ENCODE results near the gene SYN1.
"Not testable (repeated sequence)": the region's sequence is repeated elsewhere in the genome, so short reads cannot be mapped to it uniquely, and the experiment has no call there.

Gene SYN1

DNA sequence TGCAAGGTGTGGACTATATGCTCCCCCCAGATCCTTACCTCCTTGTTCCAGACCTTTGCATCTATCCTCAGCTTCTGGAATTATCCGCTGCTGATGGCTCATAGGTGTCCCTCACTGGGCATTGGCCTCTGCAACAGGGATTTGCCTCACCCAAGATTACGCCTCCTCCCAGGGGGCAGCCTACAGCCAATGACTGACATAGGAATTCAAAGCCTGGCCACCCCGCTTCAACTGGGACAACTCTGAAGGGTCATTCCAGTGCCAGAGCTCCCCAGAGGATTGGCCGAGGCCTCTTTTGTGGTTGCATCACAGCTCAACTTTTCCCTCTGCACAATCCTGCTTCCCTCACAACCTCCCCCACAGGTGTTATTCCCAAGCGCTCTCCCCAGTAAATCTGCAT, 5.0 kb downstream of the SYN1 start:
- peaks cover 29% of the 10 kb centered on the region for H3K9me3 ChIP-seq (ENCODE audit: control insufficient read depth, insufficient read depth, low read length)
- no peaks in the 10 kb centered on the region for H3K4me1 ChIP-seq (ENCODE audit: control insufficient read depth, insufficient read depth, low read length)
- no peak overlapping the region for H3K27ac ChIP-seq (ENCODE audit: low read depth, low read length)
- H3K27me3 ChIP-seq (ENCODE audit: control insufficient read depth, insufficient read depth, low read length), result no peaks in the 10 kb centered on the region
- H3K36me3 ChIP-seq (ENCODE audit: control insufficient read depth, insufficient read depth, low read length), result no peaks in the 10 kb centered on the region
- H3K4me3 ChIP-seq (ENCODE audit: low read depth, low read length), result no peak overlapping the region
- H3K9ac ChIP-seq (ENCODE audit: low read depth, low read length), result no peak overlapping the region

DNA sequence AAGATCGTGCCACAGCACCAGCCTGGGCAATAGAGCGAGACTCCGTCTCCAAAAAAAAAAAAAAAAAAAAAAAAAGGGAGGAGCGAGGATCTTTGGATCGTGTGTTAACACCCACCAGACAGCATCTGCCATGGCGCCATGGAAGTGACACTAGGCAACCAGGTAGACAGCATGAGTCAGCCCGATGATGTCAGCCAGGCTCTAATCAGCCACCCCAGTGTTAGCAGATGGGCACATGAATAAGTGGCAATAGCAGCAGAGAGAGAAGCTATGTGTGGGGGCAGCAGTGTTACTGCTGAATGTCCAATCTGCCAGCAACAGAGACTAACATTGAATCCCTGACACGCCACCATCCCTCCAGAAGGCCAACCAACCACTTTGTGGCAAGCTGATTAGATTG, 6.6 kb downstream of the SYN1 start:
- Histone ChIP-seq H3K27me3 (ENCODE audit: control insufficient read depth, insufficient read depth, low read length) (no peaks in the 10 kb centered on the region), H3K4me3 (ENCODE audit: low read depth, low read length) (no peak overlapping the region), H3K9me3 (ENCODE audit: control insufficient read depth, insufficient read depth, low read length) (peaks cover 32% of the 10 kb centered on the region), H3K9ac (ENCODE audit: low read depth, low read length) (no peak overlapping the region), H3K36me3 (ENCODE audit: control insufficient read depth, insufficient read depth, low read length) (no peaks in the 10 kb centered on the region), H3K27ac (ENCODE audit: low read depth, low read length) (no peak overlapping the region), H3K4me1 (ENCODE audit: control insufficient read depth, insufficient read depth, low read length) (no peaks in the 10 kb centered on the region)

DNA sequence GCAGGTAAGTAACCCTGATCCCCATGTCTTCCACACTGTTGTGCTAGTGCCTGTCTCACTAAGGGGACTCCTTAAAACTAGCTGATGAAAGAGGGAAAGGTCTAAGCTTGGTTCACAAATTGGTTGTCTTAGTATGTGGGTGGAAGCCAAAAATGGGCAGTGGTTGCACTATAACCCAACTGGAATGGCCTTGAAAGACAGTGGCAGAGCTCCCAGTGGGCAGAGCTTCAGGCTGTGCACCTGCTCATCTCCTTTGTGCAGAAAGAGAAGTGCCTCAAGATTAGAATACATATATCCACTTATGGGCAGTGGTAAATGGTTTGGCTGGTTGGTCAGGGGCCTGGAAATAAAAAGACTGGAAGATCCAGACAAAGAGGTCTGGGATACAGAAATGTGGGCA, 7.2 kb downstream of the SYN1 start:
- no peaks in the 10 kb centered on the region for H3K36me3 ChIP-seq (ENCODE audit: control insufficient read depth, insufficient read depth, low read length)
- H3K4me1 ChIP-seq (ENCODE audit: control insufficient read depth, insufficient read depth, low read length), result no peaks in the 10 kb centered on the region
- H3K27me3 ChIP-seq (ENCODE audit: control insufficient read depth, insufficient read depth, low read length), result no peaks in the 10 kb centered on the region
- no peak overlapping the region for H3K9ac ChIP-seq (ENCODE audit: low read depth, low read length)
- no peak overlapping the region for H3K4me3 ChIP-seq (ENCODE audit: low read depth, low read length)
- peaks cover 30% of the 10 kb centered on the region for H3K9me3 ChIP-seq (ENCODE audit: control insufficient read depth, insufficient read depth, low read length)
- H3K27ac ChIP-seq (ENCODE audit: low read depth, low read length), result no peak overlapping the region

DNA sequence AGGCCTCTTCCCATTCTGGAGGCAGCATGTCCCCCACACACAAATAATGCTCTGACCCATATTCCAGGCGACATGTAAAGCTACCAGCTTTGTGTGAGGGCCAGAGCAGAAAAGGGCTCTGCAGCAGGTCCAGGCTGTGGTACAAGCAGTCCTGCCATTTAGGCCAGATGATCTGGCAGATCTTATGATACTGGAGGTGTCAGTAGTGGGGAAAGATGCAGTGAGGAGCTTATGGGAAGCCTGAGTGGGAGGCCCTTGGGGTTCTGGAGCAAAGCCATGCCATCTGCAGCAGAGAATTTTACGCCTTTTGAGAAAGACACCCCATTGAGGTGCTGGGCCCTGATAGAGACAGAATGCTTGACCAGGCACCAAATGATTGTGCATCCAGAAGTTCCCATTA, 7.7 kb downstream of the SYN1 start:
- Histone ChIP-seq H3K27me3 (ENCODE audit: control insufficient read depth, insufficient read depth, low read length) (no peaks in the 10 kb centered on the region), H3K9ac (ENCODE audit: low read depth, low read length) (no peak overlapping the region), H3K9me3 (ENCODE audit: control insufficient read depth, insufficient read depth, low read length) (peaks cover 31% of the 10 kb centered on the region), H3K4me1 (ENCODE audit: control insufficient read depth, insufficient read depth, low read length) (no peaks in the 10 kb centered on the region), H3K27ac (ENCODE audit: low read depth, low read length) (no peak overlapping the region), H3K36me3 (ENCODE audit: control insufficient read depth, insufficient read depth, low read length) (no peaks in the 10 kb centered on the region), H3K4me3 (ENCODE audit: low read depth, low read length) (no peak overlapping the region)

DNA sequence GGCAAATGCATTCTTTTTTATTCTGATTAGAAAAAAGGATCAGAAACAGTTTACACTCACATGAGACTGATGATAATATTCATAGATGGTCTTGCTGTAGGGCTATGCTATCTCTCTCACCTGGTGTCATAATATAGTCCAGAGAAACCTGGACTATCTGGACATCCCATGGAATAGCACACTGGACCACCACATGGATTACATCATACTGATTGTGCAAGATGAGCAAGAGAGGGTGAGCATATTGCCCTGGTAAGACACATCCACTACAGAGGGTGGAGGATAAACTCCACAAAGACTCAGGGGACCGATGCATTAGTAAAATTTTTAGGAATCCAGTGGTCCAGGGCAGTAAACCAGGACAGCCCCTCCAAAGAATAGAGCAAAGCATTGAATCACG, 8.2 kb downstream of the SYN1 start:
- H3K4me3 ChIP-seq (ENCODE audit: low read depth, low read length), result no peak overlapping the region
- peaks cover 33% of the 10 kb centered on the region for H3K9me3 ChIP-seq (ENCODE audit: control insufficient read depth, insufficient read depth, low read length)
- no peaks in the 10 kb centered on the region for H3K4me1 ChIP-seq (ENCODE audit: control insufficient read depth, insufficient read depth, low read length)
- H3K27ac ChIP-seq (ENCODE audit: low read depth, low read length), result no peak overlapping the region
- H3K27me3 ChIP-seq (ENCODE audit: control insufficient read depth, insufficient read depth, low read length), result no peaks in the 10 kb centered on the region
- no peak overlapping the region for H3K9ac ChIP-seq (ENCODE audit: low read depth, low read length)
- no peaks in the 10 kb centered on the region for H3K36me3 ChIP-seq (ENCODE audit: control insufficient read depth, insufficient read depth, low read length)

DNA sequence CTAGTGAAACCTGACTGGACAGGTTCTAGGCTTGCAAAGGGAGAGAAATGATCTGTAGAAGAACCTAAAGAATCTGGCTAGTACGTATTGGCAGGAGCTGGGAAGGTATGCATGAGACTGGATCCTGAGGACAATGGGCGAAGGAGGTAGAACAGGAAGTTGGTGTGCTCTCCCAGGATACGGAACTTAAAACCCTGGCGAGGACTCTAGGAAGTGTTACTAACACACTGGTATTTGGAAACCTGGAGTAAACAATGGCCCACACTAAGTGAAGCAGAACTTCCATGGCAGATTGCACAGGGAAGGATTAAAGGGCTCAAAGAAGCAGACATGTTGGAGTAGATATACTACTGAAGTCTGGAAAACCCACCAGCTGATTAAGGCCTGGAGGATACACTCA, 9.1 kb downstream of the SYN1 start:
- Histone ChIP-seq H3K27me3 (ENCODE audit: control insufficient read depth, insufficient read depth, low read length) (no peaks in the 10 kb centered on the region), H3K9me3 (ENCODE audit: control insufficient read depth, insufficient read depth, low read length) (peaks cover 35% of the 10 kb centered on the region), H3K9ac (ENCODE audit: low read depth, low read length) (no peak overlapping the region), H3K4me3 (ENCODE audit: low read depth, low read length) (no peak overlapping the region), H3K27ac (ENCODE audit: low read depth, low read length) (no peak overlapping the region), H3K4me1 (ENCODE audit: control insufficient read depth, insufficient read depth, low read length) (no peaks in the 10 kb centered on the region), H3K36me3 (ENCODE audit: control insufficient read depth, insufficient read depth, low read length) (no peaks in the 10 kb centered on the region)

DNA sequence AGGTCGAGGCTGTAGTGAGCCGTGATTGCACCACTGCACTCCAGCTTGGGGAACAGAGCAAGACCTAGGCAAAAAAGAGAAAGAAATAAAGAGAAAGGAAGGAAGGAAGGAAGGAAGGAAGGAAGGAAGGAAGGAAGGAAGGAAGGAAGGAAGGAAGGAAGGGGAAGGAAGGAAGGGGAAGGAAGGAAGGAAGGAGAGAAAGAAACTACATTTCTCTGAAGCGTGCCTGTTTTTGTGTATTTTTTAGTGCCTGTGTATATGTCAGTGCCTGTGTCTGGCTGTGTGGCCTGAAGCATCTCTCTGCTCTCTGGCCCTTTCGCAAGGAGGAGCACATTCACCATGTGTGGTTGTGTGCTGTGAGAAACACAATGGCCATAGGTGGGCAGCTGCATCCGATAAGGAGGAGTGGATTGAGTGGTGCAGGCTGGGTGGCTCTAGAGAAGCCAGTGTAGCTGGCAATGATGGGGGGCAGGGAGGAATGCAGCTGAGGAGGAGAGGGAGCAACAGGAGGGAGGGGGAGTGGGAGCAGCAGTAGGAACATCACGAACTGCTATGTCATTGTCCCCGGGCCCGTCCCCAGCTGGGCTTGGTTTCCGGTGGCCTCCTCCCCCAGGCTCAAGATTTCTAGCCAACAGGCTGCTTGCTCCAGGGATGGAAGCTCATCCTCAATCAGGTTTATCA, 11.4 kb downstream of the SYN1 start:
- peak overlapping the region; percentile 60 for H3K27ac ChIP-seq (ENCODE audit: low read depth, low read length)
- no peak overlapping the region for H3K4me3 ChIP-seq (ENCODE audit: low read depth, low read length)
- H3K9me3 ChIP-seq (ENCODE audit: control insufficient read depth, insufficient read depth, low read length), result peaks cover 29% of the 10 kb centered on the region
- H3K4me1 ChIP-seq (ENCODE audit: control insufficient read depth, insufficient read depth, low read length), result no peaks in the 10 kb centered on the region
- H3K27me3 ChIP-seq (ENCODE audit: control insufficient read depth, insufficient read depth, low read length), result no peaks in the 10 kb centered on the region
- H3K9ac ChIP-seq (ENCODE audit: low read depth, low read length), result no peak overlapping the region
- no peaks in the 10 kb centered on the region for H3K36me3 ChIP-seq (ENCODE audit: control insufficient read depth, insufficient read depth, low read length)

DNA sequence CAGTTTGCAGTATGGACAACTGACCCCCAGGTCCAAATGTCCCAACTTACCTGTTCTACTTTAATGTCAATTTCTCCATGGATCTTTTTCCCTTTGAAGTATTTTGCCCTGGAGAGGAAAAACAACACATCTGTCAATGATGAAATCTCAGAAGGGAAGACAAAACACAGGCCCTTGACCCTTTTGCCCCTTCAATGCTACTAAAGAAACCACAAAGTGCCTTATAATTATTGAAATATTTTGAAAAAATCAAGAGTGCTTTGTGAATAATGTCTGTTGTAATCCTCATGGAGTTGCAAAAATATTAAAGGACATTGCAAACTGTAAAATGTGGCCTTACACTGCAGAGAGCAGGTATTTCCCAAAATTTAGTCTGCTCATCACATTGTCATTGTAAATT, 12.6 kb downstream of the SYN1 start:
- Histone ChIP-seq H3K9me3 (ENCODE audit: control insufficient read depth, insufficient read depth, low read length) (peaks cover 29% of the 10 kb centered on the region), H3K4me1 (ENCODE audit: control insufficient read depth, insufficient read depth, low read length) (no peaks in the 10 kb centered on the region), H3K9ac (ENCODE audit: low read depth, low read length) (no peak overlapping the region), H3K27ac (ENCODE audit: low read depth, low read length) (no peak overlapping the region), H3K36me3 (ENCODE audit: control insufficient read depth, insufficient read depth, low read length) (no peaks in the 10 kb centered on the region), H3K4me3 (ENCODE audit: low read depth, low read length) (no peak overlapping the region), H3K27me3 (ENCODE audit: control insufficient read depth, insufficient read depth, low read length) (no peaks in the 10 kb centered on the region)

DNA sequence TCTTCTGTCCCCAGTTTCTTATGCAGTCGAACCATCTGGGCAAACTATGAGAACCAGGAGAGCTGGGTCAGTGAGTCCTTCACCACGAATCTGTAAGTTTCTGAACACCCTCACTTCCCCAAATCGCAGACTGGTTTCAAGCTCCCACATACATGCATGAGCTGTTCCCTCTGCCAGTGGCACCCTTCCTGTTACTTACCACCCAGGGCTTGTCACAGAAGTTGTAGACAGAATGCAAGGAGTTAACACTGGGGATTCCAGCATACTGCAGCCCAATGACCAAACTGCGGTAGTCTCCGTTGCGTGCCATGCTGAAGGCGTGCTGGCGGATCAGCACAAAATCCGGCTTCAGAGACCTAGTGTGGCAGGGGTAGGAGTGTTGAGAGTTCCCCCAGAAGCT, 14.6 kb downstream of the SYN1 start:
- Histone ChIP-seq H3K4me3 (ENCODE audit: low read depth, low read length) (no peak overlapping the region), H3K36me3 (ENCODE audit: control insufficient read depth, insufficient read depth, low read length) (no peaks in the 10 kb centered on the region), H3K4me1 (ENCODE audit: control insufficient read depth, insufficient read depth, low read length) (no peaks in the 10 kb centered on the region), H3K9ac (ENCODE audit: low read depth, low read length) (no peak overlapping the region), H3K9me3 (ENCODE audit: control insufficient read depth, insufficient read depth, low read length) (peaks cover 27% of the 10 kb centered on the region), H3K27me3 (ENCODE audit: control insufficient read depth, insufficient read depth, low read length) (no peaks in the 10 kb centered on the region), H3K27ac (ENCODE audit: low read depth, low read length) (no peak overlapping the region)

DNA sequence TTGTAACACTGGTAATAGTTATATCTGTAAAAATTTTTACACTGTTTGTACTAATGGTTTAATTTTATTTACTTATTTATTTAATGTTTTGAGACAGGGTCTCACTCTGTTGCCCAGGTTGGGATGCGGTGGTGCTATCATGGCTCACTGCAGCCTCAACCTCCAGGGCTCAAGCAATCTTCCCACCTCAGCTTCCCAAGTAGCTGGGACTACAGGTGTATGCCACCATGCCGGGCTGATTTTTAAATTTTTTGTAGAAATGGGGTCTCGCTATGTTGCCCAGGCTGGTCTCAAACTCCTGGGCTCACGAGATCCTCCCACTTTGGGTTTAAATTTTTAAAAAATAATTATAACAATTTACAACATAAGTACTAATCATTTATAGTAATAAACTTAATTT, 16.5 kb downstream of the SYN1 start:
- not testable (repeated sequence) for H3K9ac ChIP-seq (ENCODE audit: low read depth, low read length); H3K4me1 ChIP-seq (ENCODE audit: control insufficient read depth, insufficient read depth, low read length); H3K27me3 ChIP-seq (ENCODE audit: control insufficient read depth, insufficient read depth, low read length); H3K27ac ChIP-seq (ENCODE audit: low read depth, low read length); H3K36me3 ChIP-seq (ENCODE audit: control insufficient read depth, insufficient read depth, low read length); H3K4me3 ChIP-seq (ENCODE audit: low read depth, low read length)
- peaks cover 26% of the 10 kb centered on the region for H3K9me3 ChIP-seq (ENCODE audit: control insufficient read depth, insufficient read depth, low read length)

DNA sequence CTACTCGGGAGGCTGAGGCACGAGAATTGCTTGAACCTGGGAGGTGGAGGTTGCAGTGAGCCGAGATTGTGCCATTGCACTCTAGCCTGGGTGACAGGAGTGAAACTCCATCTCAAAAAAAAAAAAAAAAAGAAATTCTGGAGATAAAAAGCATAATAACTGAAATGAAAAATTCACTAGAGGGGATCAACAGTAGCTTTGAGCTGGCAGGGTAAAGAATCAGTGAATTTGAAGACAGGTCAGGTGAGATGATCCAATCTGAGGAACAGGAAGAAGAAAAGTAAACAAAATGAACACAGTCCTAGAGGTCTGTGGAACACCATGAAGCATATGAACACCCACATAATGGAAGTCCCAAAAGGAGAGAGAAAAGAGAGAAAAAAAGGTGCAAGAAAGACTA, 22.4 kb downstream of the SYN1 start:
- no peaks in the 10 kb centered on the region for H3K36me3 ChIP-seq (ENCODE audit: control insufficient read depth, insufficient read depth, low read length)
- no peak overlapping the region for H3K4me3 ChIP-seq (ENCODE audit: low read depth, low read length)
- H3K9ac ChIP-seq (ENCODE audit: low read depth, low read length), result no peak overlapping the region
- H3K9me3 ChIP-seq (ENCODE audit: control insufficient read depth, insufficient read depth, low read length), result peaks cover 29% of the 10 kb centered on the region
- no peak overlapping the region for H3K27ac ChIP-seq (ENCODE audit: low read depth, low read length)
- H3K4me1 ChIP-seq (ENCODE audit: control insufficient read depth, insufficient read depth, low read length), result no peaks in the 10 kb centered on the region
- no peaks in the 10 kb centered on the region for H3K27me3 ChIP-seq (ENCODE audit: control insufficient read depth, insufficient read depth, low read length)

DNA sequence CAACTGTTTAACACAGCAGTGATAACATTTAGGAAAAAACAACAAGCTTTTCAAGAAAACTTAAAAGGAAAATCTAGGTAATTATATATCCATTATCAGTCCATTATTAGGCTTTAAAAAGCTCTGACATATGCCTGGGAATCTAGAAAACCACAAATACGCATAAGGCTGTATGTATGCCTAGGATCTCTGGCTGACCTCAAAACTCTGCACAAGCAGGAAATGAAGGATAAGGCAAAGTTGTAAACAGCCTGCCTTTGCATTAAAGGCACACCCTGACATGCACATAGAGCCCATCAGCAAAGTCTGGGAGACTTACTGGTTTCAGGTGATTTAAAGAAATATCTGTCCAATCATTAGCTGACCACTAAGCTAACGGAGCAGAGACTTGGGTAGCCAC, 23.4 kb downstream of the SYN1 start:
- no peaks in the 10 kb centered on the region for H3K27me3 ChIP-seq (ENCODE audit: control insufficient read depth, insufficient read depth, low read length)
- no peak overlapping the region for H3K27ac ChIP-seq (ENCODE audit: low read depth, low read length)
- H3K36me3 ChIP-seq (ENCODE audit: control insufficient read depth, insufficient read depth, low read length), result no peaks in the 10 kb centered on the region
- peaks cover 22% of the 10 kb centered on the region for H3K9me3 ChIP-seq (ENCODE audit: control insufficient read depth, insufficient read depth, low read length)
- H3K4me1 ChIP-seq (ENCODE audit: control insufficient read depth, insufficient read depth, low read length), result no peaks in the 10 kb centered on the region
- no peak overlapping the region for H3K9ac ChIP-seq (ENCODE audit: low read depth, low read length)
- no peak overlapping the region for H3K4me3 ChIP-seq (ENCODE audit: low read depth, low read length)

Measured in HUES48 (cell line).